Heart right ventricle (tissue), 16 donors: ENCODE measurements around the gene SMYD3. TPM values are rescaled to one million over a fixed set of nuclear protein-coding genes. Genes with fewer than 3 reads are reported as not detected.

Experiments
- ATAC-seq, 8 donors: fragments of 200-7000 bp; cut with Tn5 transposase; one replicate each; pipeline ENCODE4 v1.9.1; 2020; ENCODE audit warnings: mild to moderate bottlenecking in 8 of 8, moderate library complexity in 8 of 8, moderate number of reproducible peaks in 1 of 8
- DNase-seq, 2 donors: peaks; one replicate each; pipeline ENCODE4 v3.0.0-alpha.2; 2020
- H3K27ac ChIP-seq, 10 donors: fragments of 200-600 bp; sonication (generic) in 2 of 10; one replicate each; pipeline versions ENCODE4 v1.5.0 to v1.8.0; 2020 to 2022; ENCODE audit warnings: mild to moderate bottlenecking in 3 of 10
- H3K27me3 ChIP-seq, 7 donors: fragments of 200-600 bp; one replicate each; pipeline ENCODE4 v1.8.0; 2021 to 2022; ENCODE audit warnings: mild to moderate bottlenecking in 2 of 7
- H3K36me3 ChIP-seq, 9 donors: fragments of 200-600 bp; sonication (generic) in 1 of 9; one replicate each; pipeline versions ENCODE4 v1.5.0 to v1.8.0; 2020 to 2022; ENCODE audit warnings: mild to moderate bottlenecking in 2 of 9
- H3K4me1 ChIP-seq, 9 donors: fragments of 200-600 bp; sonication (generic) in 1 of 9; one replicate each; pipeline versions ENCODE4 v1.5.0 to v1.8.0; 2020 to 2022; ENCODE audit warnings: mild to moderate bottlenecking in 4 of 9
- H3K4me3 ChIP-seq, 10 donors: fragments of 200-600 bp; sonication (generic) in 2 of 10; one replicate each; pipeline versions ENCODE4 v1.5.0 to v1.8.0; 2020 to 2022; ENCODE audit warnings: mild to moderate bottlenecking in 7 of 10, moderate library complexity in 2 of 10
- H3K9me3 ChIP-seq, 11 donors: fragments of 200-600 bp in 10 of 11; sonication (generic) in 2 of 11; one replicate each; pipeline versions ENCODE4 v1.5.0 to v1.8.0; 2013 to 2022; ENCODE audit warnings: mild to moderate bottlenecking in 2 of 11, control low read depth in 1 of 11, moderate library complexity in 1 of 11
- CTCF ChIP-seq, 9 donors: fragments of 200-600 bp; sonication (generic) in 2 of 9; IDR thresholded peaks; one replicate each; pipeline versions ENCODE4 v1.5.0 to v1.8.0; 2021 to 2022; ENCODE audit warnings: antibody characterized with exemption in 9 of 9, mild to moderate bottlenecking in 5 of 9, moderate library complexity in 1 of 9
- WGBS, 2 donors: extraction: QIAGEN DNeasy Blood & Tissue Kit; methylation state at CpG; one replicate each; pipeline ENCODE4 v1.1.7; 2013; ENCODE audit warnings: inconsistent platforms in 1 of 2; 5-methylcytosine and 5-hydroxymethylcytosine counted together
- intact Hi-C, 10 donors: fragments of 100-400 bp; cut with DNase I; formaldehyde crosslinking; loops; one replicate each; pipeline versions ENCODE4 v1.11.1 to v1.14.2; 2022
- polyA plus RNA-seq, 2 donors: library from polyadenylated mRNA; stranded (reverse); fragments of 200-250 nt; gene quantifications; one replicate each; pipeline ENCODE4 v1.2.3, GENCODE V29; 2013
- total RNA-seq, 10 donors: library from RNA; stranded (reverse); fragmentation: NEBNext Ultra II Directional in 3 of 10; extraction: Animal tissue kit (Norgen Biotek cat#: 25700) in 3 of 10; gene quantifications; one replicate each; pipeline versions ENCODE4 v1.2.1 to v1.2.4, GENCODE V29; 2021 to 2023
- donor health status: Arrhythmogenic right ventricular cardiomyopathy.
- donor health status: ischemic (EF 13 %, LVEDD 7.1; RV severe dilation, severe dysfunction).
- donor health status: healthy with polysubstance abuse.
- donor health status: DM: no; HTN: yes; CAD: no.
- donor health status: DM: no; HTN: no; CAD: no.
- donor health status: ischemic (EF 25% LVEDD 6.9; RV normal size, moderate dysfunction).
- donor health status: ischemic (EF 25% LVEDD 5.7; RV mildly dilated, moderate dysfunction).
- donor health status: healthy.
- donor health status: DM: yes; HTN: yes; CAD: no.
- donor health status: Ischemic cardiomyopathy.
- donor health status: ischemic (EF 35%, LVEDD 5.7; RV mildly dilated, moderate dysfunction).
- donor health status: nonischemic (EF 11% LVEDD 7.7; RV severe dilation, severe dysfunction).
- donor health status: DM: yes; HTN: yes; CAD: no.
- donor health status: PGD.
- donor health status: ischemic (EF 29% LVEDD 5.4; RV normal size, mild dysfunction).
- donor health status: nonischemic (EF 23%, LVEDD 6.1; RV moderate dilation, normal function).

The SMYD3 gene
- total and polyA plus RNA-seq, 12 donors: 5.9 to 13.9 (median 8.1) TPM

DNA sequence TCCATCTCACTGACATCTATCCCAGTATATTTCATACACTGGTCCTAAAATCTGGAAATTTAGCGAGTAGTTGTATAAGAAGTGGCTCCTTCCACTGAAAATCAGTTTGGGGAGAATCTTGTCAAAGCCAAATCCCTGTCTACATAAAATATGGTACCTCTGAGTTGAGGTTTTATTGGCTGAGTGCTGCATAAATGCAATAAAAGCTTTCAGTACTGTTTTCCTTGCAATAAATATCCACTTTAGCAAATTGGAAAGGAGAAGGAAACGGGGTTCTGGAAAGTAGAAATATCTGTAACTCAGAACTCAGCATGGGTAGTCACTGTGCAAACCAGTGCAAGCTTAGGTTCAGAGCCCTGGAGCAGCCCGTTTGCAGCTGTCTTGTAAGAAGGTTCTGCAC lies 580.2 kb downstream of the SMYD3 start:
- no peaks in the 10 kb centered on the region for H3K27me3 ChIP-seq
- no peaks in the 10 kb centered on the region for H3K9me3 ChIP-seq
- intact Hi-C loops: no loop called here
- H3K4me1 ChIP-seq: no peaks in the 10 kb centered on the region
- H3K27ac ChIP-seq: no peak overlapping the region
- WGBS, 2 donors: 94 to 95% methylated on average over 3 of the region's 3 CpGs
- H3K36me3 ChIP-seq: peaks cover 0 to 17% (median 0%) of the 10 kb centered on the region in 9 donors
- no peak overlapping the region for H3K4me3 ChIP-seq
- no peak for TF ChIP-seq CTCF (IDR thresholded peaks at IDR 0.05)
- no peak for DNase-seq
- ATAC-seq: no peak

GRCh38 chr1:245923215-245923614 lies 583.9 kb downstream of the SMYD3 start:
- TF ChIP-seq CTCF (IDR thresholded peaks at IDR 0.05): no peak
- ATAC-seq (no peak), DNase-seq (no peak)
- H3K4me1 ChIP-seq: no peaks in the 10 kb centered on the region
- peaks cover 0 to 9% (median 0%) of the 10 kb centered on the region in 9 donors for H3K36me3 ChIP-seq
- 85 to 87% methylated on average over 7 of the region's 7 CpGs for WGBS, 2 donors
- intact Hi-C loops: no loop called here
- H3K9me3 ChIP-seq: peaks cover 0 to 3% (median 0%) of the 10 kb centered on the region in 11 donors
- H3K4me3 ChIP-seq: no peak overlapping the region
- no peaks in the 10 kb centered on the region for H3K27me3 ChIP-seq
- H3K27ac ChIP-seq: no peak overlapping the region

- WGBS, 2 donors: 98 to 100% methylated on average over 2 of the region's 2 CpGs
- H3K4me3 ChIP-seq: no peak overlapping the region
These were observed 585.7 kb downstream of the SMYD3 start for GRCh38 chr1:245921417-245921816.

DNA sequence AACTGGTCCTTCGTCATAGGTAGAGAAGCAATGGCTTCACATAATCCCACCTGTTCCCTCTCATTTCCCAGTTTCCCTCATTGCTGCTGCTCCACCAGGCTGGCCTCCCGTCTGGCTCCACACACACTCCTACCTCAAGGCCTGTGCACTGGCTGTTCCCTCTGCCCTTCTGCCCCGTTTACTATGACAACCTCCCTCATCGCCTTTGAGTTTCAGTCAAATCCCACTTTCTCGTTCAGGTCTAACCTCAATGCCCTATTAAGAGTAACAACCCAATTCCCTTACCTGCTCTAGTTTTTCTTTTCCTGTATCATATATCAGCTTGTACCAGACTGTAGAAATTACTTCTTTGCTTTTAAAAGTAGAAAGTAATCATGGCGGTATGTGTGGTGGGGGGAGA lies 589.7 kb downstream of the SMYD3 start:
- intact Hi-C loops: no loop called here
- H3K4me1 ChIP-seq: no peaks in the 10 kb centered on the region
- WGBS, 2 donors: 88 to 91% methylated on average over 6 of the region's 6 CpGs

More at GRCh38 chr1:245921417-245921816, 585.7 kb downstream of the SMYD3 start:
- ATAC-seq: no peak
- Histone ChIP-seq H3K4me1 (no peaks in the 10 kb centered on the region), H3K9me3 (peaks cover 0 to 3% (median 0%) of the 10 kb centered on the region in 11 donors), H3K27ac (no peak overlapping the region), H3K27me3 (no peaks in the 10 kb centered on the region), H3K36me3 (no peaks in the 10 kb centered on the region)
- intact Hi-C loops: no loop called here
- no peak for DNase-seq
- no peak for TF ChIP-seq CTCF (IDR thresholded peaks at IDR 0.05)

More for the DNA sequence above, 589.7 kb downstream of the SMYD3 start:
- no peak overlapping the region for H3K4me3 ChIP-seq
- H3K36me3 ChIP-seq: peaks cover 0 to 10% (median 0%) of the 10 kb centered on the region in 9 donors
- no peaks in the 10 kb centered on the region for H3K27me3 ChIP-seq
- H3K27ac ChIP-seq: no peak overlapping the region
- DNase-seq (no peak), ATAC-seq (no peak)
- H3K9me3 ChIP-seq: peaks cover 0 to 14% (median 0%) of the 10 kb centered on the region in 11 donors
- TF ChIP-seq CTCF (IDR thresholded peaks at IDR 0.05): no peak
